Measurements from ENCODE around the gene GLG1.
"Not testable (repeated sequence)": the region's sequence is repeated elsewhere in the genome, so short reads cannot be mapped to it uniquely, and the experiment has no call there.

GLG1 gene

GRCh38 chr16:74413485-74413884, 193.4 kb downstream of the GLG1 start:
- H3K36me3 ChIP-seq (ENCODE audit: control insufficient read depth, insufficient read depth, low read length); H3K27ac ChIP-seq (ENCODE audit: insufficient read depth, low read depth, low read length, poor library complexity, severe bottlenecking); H3K9me3 ChIP-seq (ENCODE audit: control insufficient read depth, low read length); H3K27me3 ChIP-seq (ENCODE audit: control insufficient read depth, insufficient read depth, low read length, poor library complexity, severe bottlenecking); H3K4me3 ChIP-seq (ENCODE audit: insufficient read depth, low read depth, low read length); H3K4me1 ChIP-seq (ENCODE audit: control insufficient read depth, insufficient read depth, low read length): not testable (repeated sequence)
- WGBS, 2 experiments, result 84 to 90% methylated on average over 6 of the region's 9 CpGs

- H3K4me1 ChIP-seq (ENCODE audit: control insufficient read depth, insufficient read depth, low read length); H3K27me3 ChIP-seq (ENCODE audit: control insufficient read depth, insufficient read depth, low read length, poor library complexity, severe bottlenecking); H3K27ac ChIP-seq (ENCODE audit: insufficient read depth, low read depth, low read length, poor library complexity, severe bottlenecking); H3K9me3 ChIP-seq (ENCODE audit: control insufficient read depth, low read length); H3K36me3 ChIP-seq (ENCODE audit: control insufficient read depth, insufficient read depth, low read length); H3K4me3 ChIP-seq (ENCODE audit: insufficient read depth, low read depth, low read length): not testable (repeated sequence)
- 89 to 90% methylated on average over 8 of the region's 10 CpGs for WGBS, 2 experiments
Measured at GRCh38 chr16:74412775-74413390, 194.0 kb downstream of the GLG1 start.

GRCh38 chr16:74412138-74412774, 194.7 kb downstream of the GLG1 start:
- WGBS, 2 experiments, result 66 to 74% methylated on average over 4 to 5 of the region's 13 CpGs
- not testable (repeated sequence) for H3K27ac ChIP-seq (ENCODE audit: insufficient read depth, low read depth, low read length, poor library complexity, severe bottlenecking); H3K4me1 ChIP-seq (ENCODE audit: control insufficient read depth, insufficient read depth, low read length); H3K27me3 ChIP-seq (ENCODE audit: control insufficient read depth, insufficient read depth, low read length, poor library complexity, severe bottlenecking); H3K4me3 ChIP-seq (ENCODE audit: insufficient read depth, low read depth, low read length); H3K9me3 ChIP-seq (ENCODE audit: control insufficient read depth, low read length); H3K36me3 ChIP-seq (ENCODE audit: control insufficient read depth, insufficient read depth, low read length)

GRCh38 chr16:74410981-74411380, 195.9 kb downstream of the GLG1 start:
- 89 to 94% methylated on average over 6 to 7 of the region's 9 CpGs for WGBS, 2 experiments
- not testable (repeated sequence) for H3K27ac ChIP-seq (ENCODE audit: insufficient read depth, low read depth, low read length, poor library complexity, severe bottlenecking); H3K4me3 ChIP-seq (ENCODE audit: insufficient read depth, low read depth, low read length); H3K4me1 ChIP-seq (ENCODE audit: control insufficient read depth, insufficient read depth, low read length); H3K27me3 ChIP-seq (ENCODE audit: control insufficient read depth, insufficient read depth, low read length, poor library complexity, severe bottlenecking); H3K9me3 ChIP-seq (ENCODE audit: control insufficient read depth, low read length); H3K36me3 ChIP-seq (ENCODE audit: control insufficient read depth, insufficient read depth, low read length)

- H3K9me3 ChIP-seq (ENCODE audit: control insufficient read depth, low read length); H3K36me3 ChIP-seq (ENCODE audit: control insufficient read depth, insufficient read depth, low read length); H3K27me3 ChIP-seq (ENCODE audit: control insufficient read depth, insufficient read depth, low read length, poor library complexity, severe bottlenecking); H3K4me3 ChIP-seq (ENCODE audit: insufficient read depth, low read depth, low read length); H3K4me1 ChIP-seq (ENCODE audit: control insufficient read depth, insufficient read depth, low read length); H3K27ac ChIP-seq (ENCODE audit: insufficient read depth, low read depth, low read length, poor library complexity, severe bottlenecking): not testable (repeated sequence)
- WGBS, 2 experiments, result 73 to 90% methylated on average over 4 to 6 of the region's 18 CpGs
Measured at GRCh38 chr16:74410057-74410957, 196.6 kb downstream of the GLG1 start.

- H3K4me1 ChIP-seq (ENCODE audit: control insufficient read depth, insufficient read depth, low read length); H3K36me3 ChIP-seq (ENCODE audit: control insufficient read depth, insufficient read depth, low read length); H3K27ac ChIP-seq (ENCODE audit: insufficient read depth, low read depth, low read length, poor library complexity, severe bottlenecking); H3K9me3 ChIP-seq (ENCODE audit: control insufficient read depth, low read length); H3K4me3 ChIP-seq (ENCODE audit: insufficient read depth, low read depth, low read length); H3K27me3 ChIP-seq (ENCODE audit: control insufficient read depth, insufficient read depth, low read length, poor library complexity, severe bottlenecking): not testable (repeated sequence)
- 87 to 89% methylated on average over 10 to 11 of the region's 15 CpGs for WGBS, 2 experiments
Measured at GRCh38 chr16:74409185-74409981, 197.5 kb downstream of the GLG1 start.

- not testable (repeated sequence) for H3K4me1 ChIP-seq (ENCODE audit: control insufficient read depth, insufficient read depth, low read length); H3K36me3 ChIP-seq (ENCODE audit: control insufficient read depth, insufficient read depth, low read length); H3K27ac ChIP-seq (ENCODE audit: insufficient read depth, low read depth, low read length, poor library complexity, severe bottlenecking); H3K9me3 ChIP-seq (ENCODE audit: control insufficient read depth, low read length); H3K27me3 ChIP-seq (ENCODE audit: control insufficient read depth, insufficient read depth, low read length, poor library complexity, severe bottlenecking)
- WGBS, 2 experiments, result 23 to 26% methylated on average over 11 of the region's 23 CpGs
- H3K4me3 ChIP-seq (ENCODE audit: insufficient read depth, low read depth, low read length), result peak overlapping the region; percentile 16
Measured at GRCh38 chr16:74407362-74407705, 199.6 kb downstream of the GLG1 start.

GRCh38 chr16:74406600-74407361, 200.1 kb downstream of the GLG1 start:
- H3K27me3 ChIP-seq (ENCODE audit: control insufficient read depth, insufficient read depth, low read length, poor library complexity, severe bottlenecking); H3K27ac ChIP-seq (ENCODE audit: insufficient read depth, low read depth, low read length, poor library complexity, severe bottlenecking); H3K36me3 ChIP-seq (ENCODE audit: control insufficient read depth, insufficient read depth, low read length); H3K4me1 ChIP-seq (ENCODE audit: control insufficient read depth, insufficient read depth, low read length); H3K9me3 ChIP-seq (ENCODE audit: control insufficient read depth, low read length): not testable (repeated sequence)
- WGBS, 2 experiments, result 1 to 25% methylated on average over 6 to 19 of the region's 71 CpGs
- peak overlapping the region; percentile 16 for H3K4me3 ChIP-seq (ENCODE audit: insufficient read depth, low read depth, low read length)

- H3K27ac ChIP-seq (ENCODE audit: insufficient read depth, low read depth, low read length, poor library complexity, severe bottlenecking); H3K9me3 ChIP-seq (ENCODE audit: control insufficient read depth, low read length); H3K36me3 ChIP-seq (ENCODE audit: control insufficient read depth, insufficient read depth, low read length); H3K27me3 ChIP-seq (ENCODE audit: control insufficient read depth, insufficient read depth, low read length, poor library complexity, severe bottlenecking); H3K4me3 ChIP-seq (ENCODE audit: insufficient read depth, low read depth, low read length); H3K4me1 ChIP-seq (ENCODE audit: control insufficient read depth, insufficient read depth, low read length): not testable (repeated sequence)
- WGBS, 2 experiments, result 64 to 72% methylated on average over 3 to 5 of the region's 14 CpGs
Measured at GRCh38 chr16:74404148-74404933, 202.6 kb downstream of the GLG1 start.
